ENCODE results near the gene RSPRY1.

The RSPRY1 gene

GRCh38 chr16:57185945-57186871, at the start of gene RSPRY1, which contains the start of gene PSME3IP1:
Gene RSPRY1, plus strand, starts transcription at chr16:57186329. Its CDS starts 18,330 bp downstream, at chr16:57204659.
Gene PSME3IP1, minus strand, starts transcription at chr16:57186039. Its CDS starts 12,185 bp downstream, at chr16:57173854.
- peak; percentile 99 for DNase-seq

GRCh38 chr16:57137043-57137442, 49.1 kb upstream of the RSPRY1 start:
- DNase-seq, result no peak

GRCh38 chr16:57137566-57138273, 48.4 kb upstream of the RSPRY1 start:
- no peak for DNase-seq

GRCh38 chr16:57138281-57138935, 47.7 kb upstream of the RSPRY1 start:
- DNase-seq, result no peak

- no peak for DNase-seq
These were observed 45.0 kb upstream of the RSPRY1 start for GRCh38 chr16:57140931-57141668.

GRCh38 chr16:57141822-57142631, 44.1 kb upstream of the RSPRY1 start:
- no peak for DNase-seq

- no peak for DNase-seq
These were observed 42.8 kb upstream of the RSPRY1 start for GRCh38 chr16:57143149-57143921.

- DNase-seq, result no peak
These were observed 42.1 kb upstream of the RSPRY1 start for GRCh38 chr16:57144027-57144426.

GRCh38 chr16:57145046-57146021, 40.8 kb upstream of the RSPRY1 start:
- DNase-seq, result no peak

- DNase-seq, result no peak
These were observed 40.0 kb upstream of the RSPRY1 start for GRCh38 chr16:57146040-57146647.

GRCh38 chr16:57146735-57147134, 39.4 kb upstream of the RSPRY1 start:
- no peak for DNase-seq

- no peak for DNase-seq
These were observed 38.5 kb upstream of the RSPRY1 start for GRCh38 chr16:57147381-57148221.

- DNase-seq, result no peak
These were observed 37.6 kb upstream of the RSPRY1 start for GRCh38 chr16:57148481-57148880.

GRCh38 chr16:57149391-57149790, 36.7 kb upstream of the RSPRY1 start:
- no peak for DNase-seq

- no peak for DNase-seq
These were observed 35.3 kb upstream of the RSPRY1 start for GRCh38 chr16:57150682-57151330.

- no peak for DNase-seq
These were observed 34.8 kb upstream of the RSPRY1 start for GRCh38 chr16:57151369-57151768.

All from NCI-H1092 (cell line).